ENCODE results near the gene CNN2. TPM values are rescaled to one million over a fixed set of nuclear protein-coding genes. Genes with fewer than 3 reads are reported as not detected.

The CNN2 gene
- total and polyA plus RNA-seq, 2 donors (not counting 1 experiment from before 2014, with no cell fraction given), result 198 to 301 TPM

DNA sequence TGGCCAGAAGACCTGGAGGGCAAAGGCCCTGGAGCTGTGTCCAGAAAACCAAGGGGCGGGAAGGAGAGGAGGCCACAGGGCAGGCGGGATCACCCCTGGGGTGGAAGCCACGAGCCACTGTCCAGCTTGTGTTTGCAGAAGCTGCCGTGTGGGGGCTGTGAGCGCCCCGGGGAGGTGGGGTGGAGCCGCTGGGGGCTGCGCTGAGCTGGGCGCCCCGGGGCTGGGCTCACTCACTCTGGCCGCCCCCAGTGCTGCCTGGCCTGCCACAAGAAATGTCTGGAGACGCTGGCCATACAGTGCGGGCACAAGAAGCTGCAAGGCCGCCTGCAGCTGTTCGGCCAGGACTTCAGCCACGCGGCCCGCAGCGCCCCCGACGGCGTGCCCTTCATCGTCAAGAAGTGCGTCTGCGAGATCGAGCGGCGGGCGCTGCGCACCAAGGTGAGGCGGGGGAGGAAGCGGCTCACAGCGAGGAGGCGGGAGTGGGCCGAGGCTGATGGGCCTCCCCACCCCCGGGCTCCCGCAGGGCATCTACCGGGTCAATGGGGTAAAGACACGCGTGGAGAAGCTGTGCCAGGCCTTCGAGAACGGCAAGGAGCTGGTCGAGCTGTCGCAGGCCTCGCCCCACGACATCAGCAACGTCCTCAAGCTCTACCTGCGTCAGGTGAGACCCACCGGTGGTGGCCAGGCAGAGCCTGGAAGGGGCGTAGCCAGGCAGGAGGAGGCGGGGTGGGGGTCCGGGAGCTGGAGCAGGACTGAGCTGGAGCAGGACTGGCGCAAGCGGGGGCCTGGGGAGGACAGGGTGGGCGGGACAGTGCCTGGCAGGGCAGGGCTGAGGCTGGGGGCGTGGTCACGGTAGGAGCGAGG, 55.1 kb downstream of the CNN2 start:
- DNase-seq (no peak), ATAC-seq (ENCODE audit: low read depth) (no peak)
- Mint-ChIP-seq H3K4me3 (no peak overlapping the region), H3K4me1 (peaks cover 39% of the 10 kb centered on the region), H3K27me3 (no peaks in the 10 kb centered on the region), H3K9me3 (ENCODE audit: insufficient read depth) (no peaks in the 10 kb centered on the region), H3K27ac (peak overlapping the region; percentile 79)
- ChIA-PET POLR2A (interaction anchor here (0.5 to 2.5 kb wide), 7 partner anchors 9 to 172 kb away, joined by 3 to 8 read pairs (median 3); partner anchors contain the start of genes ARHGAP45, RNU6-2 and TMEM259), CTCF (interaction anchor here (0.8 to 1.7 kb wide), 4 partner anchors 16 to 163 kb away, joined by 3 to 8 read pairs (median 3); no protein-coding TSS in a partner anchor)
- TF ChIP-seq CTCF (IDR thresholded peaks at IDR 0.05), result no peak
- TF ChIP-seq EZH2 (IDR thresholded peaks at IDR 0.05; ENCODE audit: borderline replicate concordance, insufficient read depth, low read depth, low read length, poor library complexity, severe bottlenecking), result no peak
- Histone ChIP-seq H3K9me3 (ENCODE audit: control extremely low read depth in 1 of 3, control insufficient read depth in 2 of 3, insufficient read depth in 1 of 3, low read length in 2 of 3) (no peaks in the 10 kb centered on the region), H3K4me2 (replicated peaks; ENCODE audit: low read depth, low read length, poor library complexity, severe bottlenecking) (peak overlapping the region; percentile 43), H3K27me3 (replicated peaks in 1 of 4; ENCODE audit: control extremely low read depth in 1 of 4, control insufficient read depth in 3 of 4, insufficient read depth in 4 of 4, low read length in 3 of 4) (no peaks in the 10 kb centered on the region), H3K27ac (ENCODE audit: low read length in 2 of 2) (peak overlapping the region in 1 of 2 donors; percentile 18), H4K20me1 (ENCODE audit: control insufficient read depth, insufficient read depth, low read length, poor library complexity, severe bottlenecking) (peaks cover 89% of the 10 kb centered on the region), H3K4me3 (ENCODE audit: control extremely low read depth in 1 of 5, extremely low read depth in 1 of 5, insufficient read depth in 1 of 5, low read depth in 2 of 5, low read length in 4 of 5) (no peak overlapping the region), H3K4me1 (ENCODE audit: control insufficient read depth in 2 of 2, insufficient read depth in 2 of 2, low read length in 2 of 2) (peaks cover 32 to 67% of the 10 kb centered on the region in 2 donors), H2AFZ (ENCODE audit: insufficient read depth, low read depth, low read length, poor library complexity, severe bottlenecking) (no peak overlapping the region), H3K79me2 (ENCODE audit: control insufficient read depth, insufficient read depth, low read length) (peaks cover 42% of the 10 kb centered on the region), H3K36me3 (replicated peaks in 1 of 2; ENCODE audit: control extremely low read depth in 1 of 2, control insufficient read depth in 1 of 2, extremely low read depth in 1 of 2, insufficient read depth in 2 of 2, low read length in 1 of 2) (peaks cover 0 to 84% of the 10 kb centered on the region in 2 experiments), H3K9ac (ENCODE audit: low read length) (no peak overlapping the region)
- intact Hi-C loops (cut with micrococcal nuclease), result no loop called here
- WGBS (ENCODE audit: insufficient coverage), result 96% methylated on average over 58 of the region's 58 CpGs

All from B cell (primary cell).